Measurements from ENCODE around the gene SPAG16. TPM values are rescaled to one million over a fixed set of nuclear protein-coding genes. Genes with fewer than 3 reads are reported as not detected.

The SPAG16 gene
- total and polyA plus RNA-seq, 2 donors, result 32.0 to 45.0 TPM

DNA sequence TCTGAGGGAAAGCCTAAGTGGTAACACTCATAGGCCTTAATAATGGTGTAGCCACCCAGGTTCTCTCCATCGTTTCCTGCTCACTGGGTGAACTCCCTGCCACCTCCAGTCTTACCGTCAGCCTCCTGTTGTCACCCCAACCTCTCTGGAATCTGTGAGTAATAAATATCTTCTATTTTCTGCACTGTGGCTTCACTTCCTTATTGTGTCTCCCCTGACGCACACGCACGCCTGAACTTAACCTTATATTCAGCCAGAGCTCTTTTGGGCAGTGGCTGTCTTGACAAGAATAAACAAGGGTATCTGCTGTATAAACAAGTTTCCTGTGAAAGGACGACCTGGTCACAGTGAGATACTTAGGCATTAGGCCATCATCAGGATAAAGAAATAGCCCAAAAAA lies 467.2 kb downstream of the SPAG16 start:
- H3K4me3 ChIP-seq (ENCODE audit: low read length in 2 of 2), result no peak overlapping the region
- no peaks in the 10 kb centered on the region for H3K4me1 ChIP-seq (ENCODE audit: control insufficient read depth in 2 of 2, insufficient read depth in 2 of 2, low read length in 2 of 2)
- no peak for DNase-seq (ENCODE audit: low read depth in 6 of 9, low spot score in 9 of 9)
- H3K27me3 ChIP-seq (ENCODE audit: control insufficient read depth in 2 of 2, insufficient read depth in 1 of 2, low read length in 1 of 2), result no peaks in the 10 kb centered on the region
- 91% methylated on average over 6 of the region's 6 CpGs for WGBS
- H3K27ac ChIP-seq (ENCODE audit: low read depth in 1 of 2, low read length in 1 of 2), result no peak overlapping the region
- no peaks in the 10 kb centered on the region for H3K9me3 ChIP-seq (ENCODE audit: control insufficient read depth in 2 of 2, insufficient read depth in 1 of 2, low read length in 1 of 2)
- H3K36me3 ChIP-seq (ENCODE audit: control insufficient read depth in 2 of 2, insufficient read depth in 2 of 2, low read length in 1 of 2), result no peaks in the 10 kb centered on the region

DNA sequence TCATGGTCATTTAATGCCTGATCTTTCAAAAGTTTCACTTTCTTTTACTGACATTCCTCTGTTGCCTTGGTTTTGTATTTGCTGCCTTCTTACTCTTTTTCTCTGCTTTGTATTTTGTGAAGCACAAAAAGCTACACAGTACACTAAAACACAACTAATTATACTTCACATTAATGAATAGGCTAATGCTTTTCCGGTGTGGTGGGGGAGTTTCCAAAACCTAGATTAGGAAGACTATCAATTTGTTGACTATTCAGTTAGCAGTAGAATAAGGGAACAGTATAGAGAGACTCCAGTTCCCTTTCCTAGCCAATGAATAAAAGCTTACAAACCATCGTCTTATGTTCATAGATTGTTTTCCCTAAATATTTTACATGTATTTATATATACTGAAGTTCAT lies 468.3 kb downstream of the SPAG16 start:
- 96% methylated on average over 2 of the region's 2 CpGs for WGBS
- DNase-seq (ENCODE audit: low read depth in 6 of 9, low spot score in 9 of 9), result no peak
- Histone ChIP-seq H3K27ac (ENCODE audit: low read depth in 1 of 2, low read length in 1 of 2) (no peak overlapping the region), H3K4me3 (ENCODE audit: low read length in 2 of 2) (no peak overlapping the region), H3K27me3 (ENCODE audit: control insufficient read depth in 2 of 2, insufficient read depth in 1 of 2, low read length in 1 of 2) (no peaks in the 10 kb centered on the region), H3K9me3 (ENCODE audit: control insufficient read depth in 2 of 2, insufficient read depth in 1 of 2, low read length in 1 of 2) (no peaks in the 10 kb centered on the region), H3K4me1 (ENCODE audit: control insufficient read depth in 2 of 2, insufficient read depth in 2 of 2, low read length in 2 of 2) (no peaks in the 10 kb centered on the region), H3K36me3 (ENCODE audit: control insufficient read depth in 2 of 2, insufficient read depth in 2 of 2, low read length in 1 of 2) (no peaks in the 10 kb centered on the region)

GRCh38 chr2:213757525-213757924 lies 473.3 kb downstream of the SPAG16 start:
- Histone ChIP-seq H3K4me3 (ENCODE audit: low read length in 2 of 2) (no peak overlapping the region), H3K27ac (ENCODE audit: low read depth in 1 of 2, low read length in 1 of 2) (no peak overlapping the region), H3K27me3 (ENCODE audit: control insufficient read depth in 2 of 2, insufficient read depth in 1 of 2, low read length in 1 of 2) (no peaks in the 10 kb centered on the region), H3K36me3 (ENCODE audit: control insufficient read depth in 2 of 2, insufficient read depth in 2 of 2, low read length in 1 of 2) (no peaks in the 10 kb centered on the region), H3K4me1 (ENCODE audit: control insufficient read depth in 2 of 2, insufficient read depth in 2 of 2, low read length in 2 of 2) (no peaks in the 10 kb centered on the region), H3K9me3 (ENCODE audit: control insufficient read depth in 2 of 2, insufficient read depth in 1 of 2, low read length in 1 of 2) (no peaks in the 10 kb centered on the region)
- DNase-seq (ENCODE audit: low read depth in 6 of 9, low spot score in 9 of 9), result no peak
- WGBS, result 92% methylated on average over 3 of the region's 3 CpGs

- Histone ChIP-seq H3K36me3 (ENCODE audit: control insufficient read depth in 2 of 2, insufficient read depth in 2 of 2, low read length in 1 of 2) (no peaks in the 10 kb centered on the region), H3K27ac (ENCODE audit: low read depth in 1 of 2, low read length in 1 of 2) (no peak overlapping the region), H3K27me3 (ENCODE audit: control insufficient read depth in 2 of 2, insufficient read depth in 1 of 2, low read length in 1 of 2) (no peaks in the 10 kb centered on the region), H3K4me3 (ENCODE audit: low read length in 2 of 2) (no peak overlapping the region), H3K9me3 (ENCODE audit: control insufficient read depth in 2 of 2, insufficient read depth in 1 of 2, low read length in 1 of 2) (no peaks in the 10 kb centered on the region), H3K4me1 (ENCODE audit: control insufficient read depth in 2 of 2, insufficient read depth in 2 of 2, low read length in 2 of 2) (no peaks in the 10 kb centered on the region)
- DNase-seq (ENCODE audit: low read depth in 6 of 9, low spot score in 9 of 9), result no peak
- 86% methylated on average over 1 of the region's 1 CpG for WGBS
Measured at GRCh38 chr2:213763354-213763753, 479.1 kb downstream of the SPAG16 start.

DNA sequence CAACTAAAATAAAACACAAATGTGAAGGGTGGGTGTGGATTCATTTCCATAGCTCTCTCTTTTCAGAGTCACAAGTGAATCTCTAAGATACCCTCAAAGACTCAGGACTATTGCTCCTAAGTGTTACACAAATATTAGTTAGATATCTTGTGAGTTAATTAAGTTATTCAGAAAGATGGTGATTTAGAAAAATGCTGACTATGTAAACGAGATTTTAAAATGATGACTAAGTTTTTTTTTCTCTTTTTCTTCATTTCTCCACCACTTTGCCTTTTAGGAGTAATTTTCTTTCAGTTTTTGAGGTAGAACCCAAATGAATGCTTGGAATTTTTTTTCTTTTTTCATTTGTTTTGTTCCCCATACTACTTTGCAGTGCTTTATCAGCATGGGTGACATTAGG lies 479.7 kb downstream of the SPAG16 start:
- H3K4me1 ChIP-seq (ENCODE audit: control insufficient read depth in 2 of 2, insufficient read depth in 2 of 2, low read length in 2 of 2), result no peaks in the 10 kb centered on the region
- no peak overlapping the region for H3K27ac ChIP-seq (ENCODE audit: low read depth in 1 of 2, low read length in 1 of 2)
- no peaks in the 10 kb centered on the region for H3K27me3 ChIP-seq (ENCODE audit: control insufficient read depth in 2 of 2, insufficient read depth in 1 of 2, low read length in 1 of 2)
- H3K9me3 ChIP-seq (ENCODE audit: control insufficient read depth in 2 of 2, insufficient read depth in 1 of 2, low read length in 1 of 2), result no peaks in the 10 kb centered on the region
- WGBS, result 77% methylated on average over 1 of the region's 1 CpG
- H3K4me3 ChIP-seq (ENCODE audit: low read length in 2 of 2), result no peak overlapping the region
- H3K36me3 ChIP-seq (ENCODE audit: control insufficient read depth in 2 of 2, insufficient read depth in 2 of 2, low read length in 1 of 2), result no peaks in the 10 kb centered on the region
- no peak for DNase-seq (ENCODE audit: low read depth in 6 of 9, low spot score in 9 of 9)

DNA sequence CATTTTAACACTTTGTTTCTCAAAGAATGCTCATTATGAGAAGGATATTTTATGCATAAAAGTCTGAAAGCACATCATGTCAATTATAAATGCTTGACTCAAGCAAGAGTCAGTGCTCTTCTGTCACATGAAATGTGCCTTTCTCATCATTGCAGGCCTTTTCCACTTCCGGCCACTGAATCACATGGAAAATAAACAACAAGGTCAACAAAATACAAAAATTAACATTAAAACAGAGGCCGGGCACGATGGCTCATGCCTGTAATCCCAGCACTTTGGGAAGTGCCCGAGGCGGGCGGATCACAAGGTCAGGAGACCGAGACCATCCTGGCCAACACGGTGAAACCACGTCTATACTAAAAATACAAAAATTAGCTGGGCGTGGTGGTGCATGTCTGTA lies 480.6 kb downstream of the SPAG16 start:
- no peaks in the 10 kb centered on the region for H3K9me3 ChIP-seq (ENCODE audit: control insufficient read depth in 2 of 2, insufficient read depth in 1 of 2, low read length in 1 of 2)
- no peak for DNase-seq (ENCODE audit: low read depth in 6 of 9, low spot score in 9 of 9)
- no peaks in the 10 kb centered on the region for H3K27me3 ChIP-seq (ENCODE audit: control insufficient read depth in 2 of 2, insufficient read depth in 1 of 2, low read length in 1 of 2)
- no peak overlapping the region for H3K4me3 ChIP-seq (ENCODE audit: low read length in 2 of 2)
- no peaks in the 10 kb centered on the region for H3K36me3 ChIP-seq (ENCODE audit: control insufficient read depth in 2 of 2, insufficient read depth in 2 of 2, low read length in 1 of 2)
- WGBS, result 96% methylated on average over 10 of the region's 10 CpGs
- no peak overlapping the region for H3K27ac ChIP-seq (ENCODE audit: low read depth in 1 of 2, low read length in 1 of 2)
- no peaks in the 10 kb centered on the region for H3K4me1 ChIP-seq (ENCODE audit: control insufficient read depth in 2 of 2, insufficient read depth in 2 of 2, low read length in 2 of 2)

DNA sequence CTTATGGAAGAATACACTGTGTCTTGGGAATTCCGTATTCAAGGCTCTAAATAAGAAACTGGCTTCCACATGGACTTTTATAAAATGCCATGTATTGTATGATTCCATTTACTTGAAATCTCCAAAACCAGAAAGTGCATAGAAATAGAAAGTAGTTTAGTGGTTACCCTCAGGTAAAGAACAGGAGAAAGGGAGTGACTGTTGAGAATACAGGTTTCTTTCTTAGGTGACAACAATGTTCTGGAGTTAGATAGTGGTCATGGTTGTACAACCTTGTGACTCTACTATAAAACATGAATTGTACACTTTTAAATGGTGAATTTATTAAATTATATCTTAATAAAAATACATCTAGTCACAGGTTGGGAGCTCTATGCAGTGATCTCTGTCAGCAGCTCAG lies 481.8 kb downstream of the SPAG16 start:
- peak in 1 of 9 donors; percentile 0 for DNase-seq (ENCODE audit: low read depth in 6 of 9, low spot score in 9 of 9)
- Histone ChIP-seq H3K4me3 (ENCODE audit: low read length in 2 of 2) (no peak overlapping the region), H3K4me1 (ENCODE audit: control insufficient read depth in 2 of 2, insufficient read depth in 2 of 2, low read length in 2 of 2) (no peaks in the 10 kb centered on the region), H3K27ac (ENCODE audit: low read depth in 1 of 2, low read length in 1 of 2) (no peak overlapping the region), H3K36me3 (ENCODE audit: control insufficient read depth in 2 of 2, insufficient read depth in 2 of 2, low read length in 1 of 2) (no peaks in the 10 kb centered on the region), H3K9me3 (ENCODE audit: control insufficient read depth in 2 of 2, insufficient read depth in 1 of 2, low read length in 1 of 2) (no peaks in the 10 kb centered on the region), H3K27me3 (ENCODE audit: control insufficient read depth in 2 of 2, insufficient read depth in 1 of 2, low read length in 1 of 2) (no peaks in the 10 kb centered on the region)
- 96% methylated on average over 1 of the region's 1 CpG for whole genome bisulfite sequencing

DNA sequence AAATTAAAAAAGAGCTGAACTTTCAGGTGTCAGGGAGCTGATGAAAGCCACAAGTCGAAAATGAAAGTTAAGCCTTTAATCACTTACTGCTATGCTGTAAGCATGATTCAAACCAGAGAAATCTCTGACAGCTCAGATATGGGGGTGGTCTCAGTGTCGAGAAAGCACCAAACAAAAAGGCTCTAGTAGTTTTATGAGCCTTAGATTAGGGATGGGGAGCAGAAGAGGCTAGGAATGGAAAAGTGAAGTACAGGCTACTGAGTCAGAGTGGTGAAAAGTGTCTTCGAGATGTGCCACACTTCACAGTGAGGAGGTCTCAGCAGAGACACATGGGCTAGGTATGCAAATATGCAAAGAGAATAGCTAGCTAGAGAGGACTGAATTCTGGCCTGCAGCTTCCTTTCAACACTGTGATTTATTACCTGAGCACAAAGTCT lies 482.2 kb downstream of the SPAG16 start:
- no peak overlapping the region for H3K4me3 ChIP-seq (ENCODE audit: low read length in 2 of 2)
- H3K36me3 ChIP-seq (ENCODE audit: control insufficient read depth in 2 of 2, insufficient read depth in 2 of 2, low read length in 1 of 2), result no peaks in the 10 kb centered on the region
- no peaks in the 10 kb centered on the region for H3K4me1 ChIP-seq (ENCODE audit: control insufficient read depth in 2 of 2, insufficient read depth in 2 of 2, low read length in 2 of 2)
- H3K9me3 ChIP-seq (ENCODE audit: control insufficient read depth in 2 of 2, insufficient read depth in 1 of 2, low read length in 1 of 2), result no peaks in the 10 kb centered on the region
- WGBS, result 68% methylated on average over 3 of the region's 3 CpGs
- no peaks in the 10 kb centered on the region for H3K27me3 ChIP-seq (ENCODE audit: control insufficient read depth in 2 of 2, insufficient read depth in 1 of 2, low read length in 1 of 2)
- DNase-seq (ENCODE audit: low read depth in 6 of 9, low spot score in 9 of 9), result peak in 2 of 9 donors; percentile 9 to 31
- no peak overlapping the region for H3K27ac ChIP-seq (ENCODE audit: low read depth in 1 of 2, low read length in 1 of 2)

DNA sequence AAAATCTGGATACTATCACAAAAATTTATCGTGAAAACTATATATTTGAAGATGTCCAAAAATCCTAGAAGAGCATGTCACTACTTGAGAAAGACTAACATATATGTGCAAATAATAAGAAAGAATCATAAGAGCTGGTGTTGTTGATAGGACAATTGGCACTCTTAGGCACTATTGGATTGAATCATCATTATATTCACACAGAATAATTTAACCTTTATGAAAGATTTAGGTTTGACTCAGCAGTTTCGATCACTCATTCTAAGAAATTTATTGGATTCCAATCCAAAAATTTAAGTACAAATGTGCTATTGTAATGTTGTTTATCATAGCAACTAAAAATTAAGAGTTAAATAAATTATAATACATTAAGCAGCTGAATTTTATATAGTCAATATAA lies 503.6 kb downstream of the SPAG16 start:
- H3K27me3 ChIP-seq (ENCODE audit: control insufficient read depth in 2 of 2, insufficient read depth in 1 of 2, low read length in 1 of 2), result no peaks in the 10 kb centered on the region
- H3K27ac ChIP-seq (ENCODE audit: low read depth in 1 of 2, low read length in 1 of 2), result no peak overlapping the region
- no peak overlapping the region for H3K4me3 ChIP-seq (ENCODE audit: low read length in 2 of 2)
- no peak for DNase-seq (ENCODE audit: low read depth in 6 of 9, low spot score in 9 of 9)
- WGBS, result 97% methylated on average over 2 of the region's 2 CpGs
- H3K36me3 ChIP-seq (ENCODE audit: control insufficient read depth in 2 of 2, insufficient read depth in 2 of 2, low read length in 1 of 2), result no peaks in the 10 kb centered on the region
- no peaks in the 10 kb centered on the region for H3K4me1 ChIP-seq (ENCODE audit: control insufficient read depth in 2 of 2, insufficient read depth in 2 of 2, low read length in 2 of 2)
- no peaks in the 10 kb centered on the region for H3K9me3 ChIP-seq (ENCODE audit: control insufficient read depth in 2 of 2, insufficient read depth in 1 of 2, low read length in 1 of 2)

GRCh38 chr2:213789940-213790339 lies 505.7 kb downstream of the SPAG16 start:
- no peak for DNase-seq (ENCODE audit: low read depth in 6 of 9, low spot score in 9 of 9)
- Histone ChIP-seq H3K4me1 (ENCODE audit: control insufficient read depth in 2 of 2, insufficient read depth in 2 of 2, low read length in 2 of 2) (no peaks in the 10 kb centered on the region), H3K4me3 (ENCODE audit: low read length in 2 of 2) (no peak overlapping the region), H3K36me3 (ENCODE audit: control insufficient read depth in 2 of 2, insufficient read depth in 2 of 2, low read length in 1 of 2) (no peaks in the 10 kb centered on the region), H3K27ac (ENCODE audit: low read depth in 1 of 2, low read length in 1 of 2) (no peak overlapping the region), H3K27me3 (ENCODE audit: control insufficient read depth in 2 of 2, insufficient read depth in 1 of 2, low read length in 1 of 2) (no peaks in the 10 kb centered on the region), H3K9me3 (ENCODE audit: control insufficient read depth in 2 of 2, insufficient read depth in 1 of 2, low read length in 1 of 2) (no peaks in the 10 kb centered on the region)
- WGBS, result 96% methylated on average over 1 of the region's 1 CpG

All from thymus (tissue), 11 donors.